ENCODE measurements around the gene RPTOR. TPM values are rescaled to one million over a fixed set of nuclear protein-coding genes. Genes with fewer than 3 reads are reported as not detected.

Gene RPTOR
- polyA plus RNA-seq, 1 of the 3 experiments (the other 2 are of a cell fraction), result 14.9 TPM

DNA sequence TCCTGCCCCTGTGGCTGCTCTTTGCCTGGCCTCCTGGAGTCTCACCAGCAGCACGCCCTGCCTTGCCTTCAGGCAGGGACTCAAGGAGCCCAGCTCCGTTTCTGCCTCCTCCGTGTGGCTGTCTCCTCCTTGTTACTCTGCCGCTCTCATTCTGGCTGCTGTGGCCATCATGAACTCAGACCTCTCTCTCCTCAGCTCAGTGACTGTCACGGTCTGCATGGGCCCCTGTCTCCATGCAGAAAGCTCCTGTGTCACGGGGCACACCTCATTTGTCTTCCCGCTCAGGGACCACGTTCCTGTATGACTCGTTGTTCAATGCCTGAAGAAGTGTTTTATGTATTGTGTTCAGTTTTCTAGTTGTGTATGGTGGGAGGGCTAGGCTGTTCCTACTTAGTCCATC is 25.3 kb downstream of the RPTOR start:
- Histone ChIP-seq H2AFZ (ENCODE audit: low read depth) (no peak overlapping the region), H3K4me3 (ENCODE audit: low read depth in 2 of 2, low read length in 1 of 2) (no peak overlapping the region), H3K27me3 (ENCODE audit: insufficient read depth) (no peaks in the 10 kb centered on the region), H3F3A (replicated peaks; ENCODE audit: insufficient read depth) (no peaks in the 10 kb centered on the region), H3K9me2 (no peaks in the 10 kb centered on the region), H3K9ac (no peak overlapping the region), H3K27ac (ENCODE audit: low read depth in 2 of 2, low read length in 1 of 2) (no peak overlapping the region), H3K4me2 (no peak overlapping the region), H3K4me1 (ENCODE audit: control insufficient read depth in 1 of 2, insufficient read depth in 2 of 2, low read depth in 1 of 2, low read length in 1 of 2) (no peaks in the 10 kb centered on the region), H3K36me3 (replicated peaks in 1 of 2; ENCODE audit: control insufficient read depth in 1 of 2, insufficient read depth in 2 of 2, low read length in 1 of 2) (peaks cover 0 to 5% of the 10 kb centered on the region in 2 experiments), H3K9me3 (no peaks in the 10 kb centered on the region), H4K20me1 (ENCODE audit: insufficient read depth) (peaks cover 32% of the 10 kb centered on the region), H3K79me2 (ENCODE audit: insufficient read depth) (peaks cover 79% of the 10 kb centered on the region)
- ChIA-PET CTCF (interaction anchor here (1.1 to 2.0 kb wide), 3 partner anchors 92 to 143 kb away, joined by 3 to 8 read pairs (median 4); no protein-coding TSS in a partner anchor), POLR2A (no interaction called here)
- TF ChIP-seq FOXM1 (IDR thresholded peaks at IDR 0.05; ENCODE audit: low read depth) (no peak), YY1 (IDR thresholded peaks at IDR 0.05; ENCODE audit: low read depth) (no peak), MXI1 (IDR thresholded peaks at IDR 0.05; ENCODE audit: low read depth, low read length) (no peak), ELF1 (IDR thresholded peaks at IDR 0.05) (no peak), RFX5 (IDR thresholded peaks at IDR 0.05; ENCODE audit: low read length) (no peak), RAD21 (IDR thresholded peaks at IDR 0.05; ENCODE audit: low read length) (no peak), NRF1 (IDR thresholded peaks at IDR 0.05; ENCODE audit: low read depth, low read length) (no peak), RXRA (IDR thresholded peaks at IDR 0.05; ENCODE audit: borderline replicate concordance, low read depth) (no peak), CHD2 (IDR thresholded peaks at IDR 0.05; ENCODE audit: low read length, partially characterized antibody) (no peak), EZH2phosphoT487 (IDR thresholded peaks at IDR 0.05; ENCODE audit: borderline replicate concordance, low read depth) (no peak)
- TF ChIP-seq, protein P1, sequence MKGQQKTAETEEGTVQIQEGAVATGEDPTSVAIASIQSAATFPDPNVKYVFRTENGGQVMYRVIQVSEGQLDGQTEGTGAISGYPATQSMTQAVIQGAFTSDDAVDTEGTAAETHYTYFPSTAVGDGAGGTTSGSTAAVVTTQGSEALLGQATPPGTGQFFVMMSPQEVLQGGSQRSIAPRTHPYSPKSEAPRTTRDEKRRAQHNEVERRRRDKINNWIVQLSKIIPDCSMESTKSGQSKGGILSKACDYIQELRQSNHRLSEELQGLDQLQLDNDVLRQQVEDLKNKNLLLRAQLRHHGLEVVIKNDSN (IDR thresholded peaks at IDR 0.05; ENCODE audit: borderline replicate concordance, low read depth), result no peak
- TF ChIP-seq, protein P2, sequence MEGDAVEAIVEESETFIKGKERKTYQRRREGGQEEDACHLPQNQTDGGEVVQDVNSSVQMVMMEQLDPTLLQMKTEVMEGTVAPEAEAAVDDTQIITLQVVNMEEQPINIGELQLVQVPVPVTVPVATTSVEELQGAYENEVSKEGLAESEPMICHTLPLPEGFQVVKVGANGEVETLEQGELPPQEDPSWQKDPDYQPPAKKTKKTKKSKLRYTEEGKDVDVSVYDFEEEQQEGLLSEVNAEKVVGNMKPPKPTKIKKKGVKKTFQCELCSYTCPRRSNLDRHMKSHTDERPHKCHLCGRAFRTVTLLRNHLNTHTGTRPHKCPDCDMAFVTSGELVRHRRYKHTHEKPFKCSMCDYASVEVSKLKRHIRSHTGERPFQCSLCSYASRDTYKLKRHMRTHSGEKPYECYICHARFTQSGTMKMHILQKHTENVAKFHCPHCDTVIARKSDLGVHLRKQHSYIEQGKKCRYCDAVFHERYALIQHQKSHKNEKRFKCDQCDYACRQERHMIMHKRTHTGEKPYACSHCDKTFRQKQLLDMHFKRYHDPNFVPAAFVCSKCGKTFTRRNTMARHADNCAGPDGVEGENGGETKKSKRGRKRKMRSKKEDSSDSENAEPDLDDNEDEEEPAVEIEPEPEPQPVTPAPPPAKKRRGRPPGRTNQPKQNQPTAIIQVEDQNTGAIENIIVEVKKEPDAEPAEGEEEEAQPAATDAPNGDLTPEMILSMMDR (IDR thresholded peaks at IDR 0.05), result no peak
- TF ChIP-seq, protein P3, sequence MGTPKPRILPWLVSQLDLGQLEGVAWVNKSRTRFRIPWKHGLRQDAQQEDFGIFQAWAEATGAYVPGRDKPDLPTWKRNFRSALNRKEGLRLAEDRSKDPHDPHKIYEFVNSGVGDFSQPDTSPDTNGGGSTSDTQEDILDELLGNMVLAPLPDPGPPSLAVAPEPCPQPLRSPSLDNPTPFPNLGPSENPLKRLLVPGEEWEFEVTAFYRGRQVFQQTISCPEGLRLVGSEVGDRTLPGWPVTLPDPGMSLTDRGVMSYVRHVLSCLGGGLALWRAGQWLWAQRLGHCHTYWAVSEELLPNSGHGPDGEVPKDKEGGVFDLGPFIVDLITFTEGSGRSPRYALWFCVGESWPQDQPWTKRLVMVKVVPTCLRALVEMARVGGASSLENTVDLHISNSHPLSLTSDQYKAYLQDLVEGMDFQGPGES (IDR thresholded peaks at IDR 0.05; ENCODE audit: low read depth, low read length), result no peak
- DNase-seq, result no peak
- 90% methylated on average over 9 of the region's 9 CpGs for WGBS (ENCODE audit: low lambda C conversion rate)

DNA sequence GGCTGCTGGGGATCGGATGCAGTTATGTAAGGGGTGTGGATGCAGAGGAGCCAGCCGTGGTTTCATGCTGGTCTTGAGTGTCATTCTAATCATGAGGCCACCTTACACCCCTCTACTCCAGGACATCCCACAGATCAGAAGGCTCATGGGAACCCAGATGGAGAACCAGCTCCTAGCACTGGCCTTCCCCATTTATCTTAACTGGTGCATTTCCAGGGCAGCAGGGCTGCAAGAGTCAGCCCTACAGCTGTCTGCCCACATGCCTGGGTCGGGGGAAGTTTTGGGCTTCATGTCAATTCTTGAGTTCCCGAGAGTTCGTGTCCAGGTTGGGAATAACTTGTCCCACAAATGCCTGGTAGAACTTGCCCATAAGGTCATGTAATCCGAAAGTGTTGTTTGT is 29.1 kb downstream of the RPTOR start:
- Histone ChIP-seq H2AFZ (ENCODE audit: low read depth) (no peak overlapping the region), H3K9ac (no peak overlapping the region), H4K20me1 (ENCODE audit: insufficient read depth) (peaks cover 46% of the 10 kb centered on the region), H3K9me3 (no peaks in the 10 kb centered on the region), H3K4me3 (ENCODE audit: low read depth in 2 of 2, low read length in 1 of 2) (no peak overlapping the region), H3K79me2 (ENCODE audit: insufficient read depth) (peaks cover 75% of the 10 kb centered on the region), H3K9me2 (no peaks in the 10 kb centered on the region), H3F3A (replicated peaks; ENCODE audit: insufficient read depth) (no peaks in the 10 kb centered on the region), H3K4me1 (ENCODE audit: control insufficient read depth in 1 of 2, insufficient read depth in 2 of 2, low read depth in 1 of 2, low read length in 1 of 2) (no peaks in the 10 kb centered on the region), H3K36me3 (replicated peaks in 1 of 2; ENCODE audit: control insufficient read depth in 1 of 2, insufficient read depth in 2 of 2, low read length in 1 of 2) (peaks cover 0 to 5% of the 10 kb centered on the region in 2 experiments), H3K27ac (ENCODE audit: low read depth in 2 of 2, low read length in 1 of 2) (no peak overlapping the region), H3K4me2 (no peak overlapping the region), H3K27me3 (ENCODE audit: insufficient read depth) (no peaks in the 10 kb centered on the region)
- DNase-seq, result no peak
- WGBS (ENCODE audit: low lambda C conversion rate), result 86% methylated on average over 6 of the region's 6 CpGs
- ChIA-PET POLR2A (no interaction called here), CTCF (interaction anchor here (0.6 to 1.7 kb wide), 4 partner anchors 9 to 147 kb away, joined by 4 to 7 read pairs (median 5); no protein-coding TSS in a partner anchor)
- TF ChIP-seq MXI1 (IDR thresholded peaks at IDR 0.05; ENCODE audit: low read depth, low read length) (no peak), NRF1 (IDR thresholded peaks at IDR 0.05; ENCODE audit: low read depth, low read length) (no peak), POLR2AphosphoS5 (IDR thresholded peaks at IDR 0.05; ENCODE audit: low read depth, low read length) (no peak), CHD2 (IDR thresholded peaks at IDR 0.05; ENCODE audit: low read length, partially characterized antibody) (no peak), MEF2A (IDR thresholded peaks at IDR 0.05; ENCODE audit: borderline replicate concordance, low read depth) (no peak), SMC3 (IDR thresholded peaks at IDR 0.05; ENCODE audit: low read depth, low read length) (no peak), JUND (IDR thresholded peaks at IDR 0.05) (no peak)
- TF ChIP-seq, protein P4, sequence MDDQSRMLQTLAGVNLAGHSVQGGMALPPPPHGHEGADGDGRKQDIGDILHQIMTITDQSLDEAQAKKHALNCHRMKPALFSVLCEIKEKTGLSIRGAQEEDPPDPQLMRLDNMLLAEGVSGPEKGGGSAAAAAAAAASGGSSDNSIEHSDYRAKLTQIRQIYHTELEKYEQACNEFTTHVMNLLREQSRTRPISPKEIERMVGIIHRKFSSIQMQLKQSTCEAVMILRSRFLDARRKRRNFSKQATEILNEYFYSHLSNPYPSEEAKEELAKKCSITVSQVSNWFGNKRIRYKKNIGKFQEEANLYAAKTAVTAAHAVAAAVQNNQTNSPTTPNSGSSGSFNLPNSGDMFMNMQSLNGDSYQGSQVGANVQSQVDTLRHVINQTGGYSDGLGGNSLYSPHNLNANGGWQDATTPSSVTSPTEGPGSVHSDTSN (IDR thresholded peaks at IDR 0.05), result no peak
- TF ChIP-seq, protein P5, sequence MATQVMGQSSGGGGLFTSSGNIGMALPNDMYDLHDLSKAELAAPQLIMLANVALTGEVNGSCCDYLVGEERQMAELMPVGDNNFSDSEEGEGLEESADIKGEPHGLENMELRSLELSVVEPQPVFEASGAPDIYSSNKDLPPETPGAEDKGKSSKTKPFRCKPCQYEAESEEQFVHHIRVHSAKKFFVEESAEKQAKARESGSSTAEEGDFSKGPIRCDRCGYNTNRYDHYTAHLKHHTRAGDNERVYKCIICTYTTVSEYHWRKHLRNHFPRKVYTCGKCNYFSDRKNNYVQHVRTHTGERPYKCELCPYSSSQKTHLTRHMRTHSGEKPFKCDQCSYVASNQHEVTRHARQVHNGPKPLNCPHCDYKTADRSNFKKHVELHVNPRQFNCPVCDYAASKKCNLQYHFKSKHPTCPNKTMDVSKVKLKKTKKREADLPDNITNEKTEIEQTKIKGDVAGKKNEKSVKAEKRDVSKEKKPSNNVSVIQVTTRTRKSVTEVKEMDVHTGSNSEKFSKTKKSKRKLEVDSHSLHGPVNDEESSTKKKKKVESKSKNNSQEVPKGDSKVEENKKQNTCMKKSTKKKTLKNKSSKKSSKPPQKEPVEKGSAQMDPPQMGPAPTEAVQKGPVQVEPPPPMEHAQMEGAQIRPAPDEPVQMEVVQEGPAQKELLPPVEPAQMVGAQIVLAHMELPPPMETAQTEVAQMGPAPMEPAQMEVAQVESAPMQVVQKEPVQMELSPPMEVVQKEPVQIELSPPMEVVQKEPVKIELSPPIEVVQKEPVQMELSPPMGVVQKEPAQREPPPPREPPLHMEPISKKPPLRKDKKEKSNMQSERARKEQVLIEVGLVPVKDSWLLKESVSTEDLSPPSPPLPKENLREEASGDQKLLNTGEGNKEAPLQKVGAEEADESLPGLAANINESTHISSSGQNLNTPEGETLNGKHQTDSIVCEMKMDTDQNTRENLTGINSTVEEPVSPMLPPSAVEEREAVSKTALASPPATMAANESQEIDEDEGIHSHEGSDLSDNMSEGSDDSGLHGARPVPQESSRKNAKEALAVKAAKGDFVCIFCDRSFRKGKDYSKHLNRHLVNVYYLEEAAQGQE (IDR thresholded peaks at IDR 0.05; ENCODE audit: low read depth, low read length), result no peak
